ENCODE data around the gene PCBP1. TPM values are rescaled to one million over a fixed set of nuclear protein-coding genes. Genes with fewer than 3 reads are reported as not detected.
A peak's percentile ranks its signal among the peaks of the same experiment; 100 is the strongest.

Gene PCBP1
- total and polyA plus RNA-seq, 9 of the 15 experiments (the other 6 are each of a cell fraction or from before 2014, with no cell fraction given), result 19.2 to 407 (median 78.1) TPM

DNA sequence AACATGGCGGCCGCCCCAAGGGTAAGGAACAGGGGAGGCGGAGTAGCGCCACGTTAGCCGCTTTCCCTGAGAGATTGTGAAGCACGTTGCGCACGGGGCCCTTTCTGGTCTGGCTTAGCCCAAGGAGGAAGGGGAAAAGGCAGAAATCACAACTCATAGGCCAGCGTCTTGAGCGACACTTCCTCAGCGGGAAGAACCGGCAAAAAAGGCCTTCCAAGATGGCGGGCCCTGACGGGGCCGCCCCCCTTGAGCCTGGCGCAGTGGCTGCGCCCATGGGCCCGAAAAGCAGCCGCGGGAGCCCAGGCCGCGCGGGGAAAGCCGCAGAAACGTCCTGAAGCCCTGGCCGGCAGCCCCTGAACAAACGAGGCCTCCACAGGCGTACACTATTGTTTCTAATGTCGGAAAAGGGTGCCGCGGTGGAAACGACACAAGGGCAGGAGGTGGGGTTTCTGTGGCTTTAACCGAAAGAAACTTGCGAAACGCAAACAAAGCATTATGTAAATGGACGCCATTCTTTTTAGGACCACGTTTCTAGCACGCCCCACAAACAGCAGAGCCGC is 919 bp upstream of the PCBP1 start (continued):
- TF ChIP-seq ASH1L (IDR thresholded peaks at IDR 0.05; ENCODE audit: borderline replicate concordance, low read depth, partially characterized antibody) (no peak), NCOA6 (IDR thresholded peaks at IDR 0.05) (no peak), YBX1 (IDR thresholded peaks at IDR 0.05) (no peak), SLC30A9 (CRISPR knock-in tag; IDR thresholded peaks at IDR 0.05) (no peak), HNRNPL (IDR thresholded peaks at IDR 0.05; ENCODE audit: low read depth, low read length) (no peak), MEIS2 (IDR thresholded peaks at IDR 0.05; ENCODE audit: partially characterized antibody) (no peak), EGR1 (conservative IDR thresholded peaks at IDR 0.05) (no peak), ZFX (CRISPR knock-in tag; IDR thresholded peaks at IDR 0.05) (peak; percentile 97), TAF7 (tag; IDR thresholded peaks at IDR 0.05) (peak; percentile 97), CC2D1A (IDR thresholded peaks at IDR 0.05) (no peak), MEF2A (IDR thresholded peaks at IDR 0.05; ENCODE audit: control insufficient read depth, low read depth, low read length) (no peak), ZNF212 (CRISPR knock-in tag; IDR thresholded peaks at IDR 0.05) (no peak), CREB1 (IDR thresholded peaks at IDR 0.05) (peak; percentile 10; the same call in 1 of the 2 replicates), CREB1 (CRISPR knock-in tag; IDR thresholded peaks at IDR 0.05) (0 out of 2 replicates have a peak, but pooled peaks have one; percentile 22), BMI1 (IDR thresholded peaks at IDR 0.05; ENCODE audit: low read length) (no peak), RBM34 (IDR thresholded peaks at IDR 0.05; ENCODE audit: borderline replicate concordance, insufficient read depth, low read length) (no peak), TGIF2 (CRISPR knock-in tag; IDR thresholded peaks at IDR 0.05) (no peak), SMARCE1 (IDR thresholded peaks at IDR 0.05) (no peak), ZNF324 (CRISPR knock-in tag; IDR thresholded peaks at IDR 0.05) (peak; percentile 32; the same call in 1 of the 2 replicates)
- TF ChIP-seq, protein P1, sequence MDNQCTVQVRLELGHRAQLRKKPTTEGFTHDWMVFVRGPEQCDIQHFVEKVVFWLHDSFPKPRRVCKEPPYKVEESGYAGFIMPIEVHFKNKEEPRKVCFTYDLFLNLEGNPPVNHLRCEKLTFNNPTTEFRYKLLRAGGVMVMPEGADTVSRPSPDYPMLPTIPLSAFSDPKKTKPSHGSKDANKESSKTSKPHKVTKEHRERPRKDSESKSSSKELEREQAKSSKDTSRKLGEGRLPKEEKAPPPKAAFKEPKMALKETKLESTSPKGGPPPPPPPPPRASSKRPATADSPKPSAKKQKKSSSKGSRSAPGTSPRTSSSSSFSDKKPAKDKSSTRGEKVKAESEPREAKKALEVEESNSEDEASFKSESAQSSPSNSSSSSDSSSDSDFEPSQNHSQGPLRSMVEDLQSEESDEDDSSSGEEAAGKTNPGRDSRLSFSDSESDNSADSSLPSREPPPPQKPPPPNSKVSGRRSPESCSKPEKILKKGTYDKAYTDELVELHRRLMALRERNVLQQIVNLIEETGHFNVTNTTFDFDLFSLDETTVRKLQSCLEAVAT (IDR thresholded peaks at IDR 0.05), result peak; percentile 11 to 45; a peak in 1 of 4 replicates
- TF ChIP-seq, protein P2, sequence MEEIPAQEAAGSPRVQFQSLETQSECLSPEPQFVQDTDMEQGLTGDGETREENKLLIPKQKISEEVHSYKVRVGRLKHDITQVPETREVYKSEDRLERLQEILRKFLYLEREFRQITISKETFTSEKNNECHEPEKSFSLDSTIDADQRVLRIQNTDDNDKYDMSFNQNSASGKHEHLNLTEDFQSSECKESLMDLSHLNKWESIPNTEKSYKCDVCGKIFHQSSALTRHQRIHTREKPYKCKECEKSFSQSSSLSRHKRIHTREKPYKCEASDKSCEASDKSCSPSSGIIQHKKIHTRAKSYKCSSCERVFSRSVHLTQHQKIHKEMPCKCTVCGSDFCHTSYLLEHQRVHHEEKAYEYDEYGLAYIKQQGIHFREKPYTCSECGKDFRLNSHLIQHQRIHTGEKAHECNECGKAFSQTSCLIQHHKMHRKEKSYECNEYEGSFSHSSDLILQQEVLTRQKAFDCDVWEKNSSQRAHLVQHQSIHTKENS (CRISPR knock-in tag; IDR thresholded peaks at IDR 0.05), result no peak
- TF ChIP-seq, protein P3, sequence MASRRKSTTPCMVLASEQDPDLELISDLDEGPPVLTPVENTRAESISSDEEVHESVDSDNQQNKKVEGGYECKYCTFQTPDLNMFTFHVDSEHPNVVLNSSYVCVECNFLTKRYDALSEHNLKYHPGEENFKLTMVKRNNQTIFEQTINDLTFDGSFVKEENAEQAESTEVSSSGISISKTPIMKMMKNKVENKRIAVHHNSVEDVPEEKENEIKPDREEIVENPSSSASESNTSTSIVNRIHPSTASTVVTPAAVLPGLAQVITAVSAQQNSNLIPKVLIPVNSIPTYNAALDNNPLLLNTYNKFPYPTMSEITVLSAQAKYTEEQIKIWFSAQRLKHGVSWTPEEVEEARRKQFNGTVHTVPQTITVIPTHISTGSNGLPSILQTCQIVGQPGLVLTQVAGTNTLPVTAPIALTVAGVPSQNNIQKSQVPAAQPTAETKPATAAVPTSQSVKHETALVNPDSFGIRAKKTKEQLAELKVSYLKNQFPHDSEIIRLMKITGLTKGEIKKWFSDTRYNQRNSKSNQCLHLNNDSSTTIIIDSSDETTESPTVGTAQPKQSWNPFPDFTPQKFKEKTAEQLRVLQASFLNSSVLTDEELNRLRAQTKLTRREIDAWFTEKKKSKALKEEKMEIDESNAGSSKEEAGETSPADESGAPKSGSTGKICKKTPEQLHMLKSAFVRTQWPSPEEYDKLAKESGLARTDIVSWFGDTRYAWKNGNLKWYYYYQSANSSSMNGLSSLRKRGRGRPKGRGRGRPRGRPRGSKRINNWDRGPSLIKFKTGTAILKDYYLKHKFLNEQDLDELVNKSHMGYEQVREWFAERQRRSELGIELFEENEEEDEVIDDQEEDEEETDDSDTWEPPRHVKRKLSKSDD (conservative IDR thresholded peaks at IDR 0.05; ENCODE audit: low read length), result peak; percentile 95
- TF ChIP-seq, protein P4, sequence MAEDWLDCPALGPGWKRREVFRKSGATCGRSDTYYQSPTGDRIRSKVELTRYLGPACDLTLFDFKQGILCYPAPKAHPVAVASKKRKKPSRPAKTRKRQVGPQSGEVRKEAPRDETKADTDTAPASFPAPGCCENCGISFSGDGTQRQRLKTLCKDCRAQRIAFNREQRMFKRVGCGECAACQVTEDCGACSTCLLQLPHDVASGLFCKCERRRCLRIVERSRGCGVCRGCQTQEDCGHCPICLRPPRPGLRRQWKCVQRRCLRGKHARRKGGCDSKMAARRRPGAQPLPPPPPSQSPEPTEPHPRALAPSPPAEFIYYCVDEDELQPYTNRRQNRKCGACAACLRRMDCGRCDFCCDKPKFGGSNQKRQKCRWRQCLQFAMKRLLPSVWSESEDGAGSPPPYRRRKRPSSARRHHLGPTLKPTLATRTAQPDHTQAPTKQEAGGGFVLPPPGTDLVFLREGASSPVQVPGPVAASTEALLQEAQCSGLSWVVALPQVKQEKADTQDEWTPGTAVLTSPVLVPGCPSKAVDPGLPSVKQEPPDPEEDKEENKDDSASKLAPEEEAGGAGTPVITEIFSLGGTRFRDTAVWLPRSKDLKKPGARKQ (CRISPR knock-in tag; IDR thresholded peaks at IDR 0.05), result no peak

Data from K562 (cell line).